ENCODE data around the gene SEC24B.

DNA sequence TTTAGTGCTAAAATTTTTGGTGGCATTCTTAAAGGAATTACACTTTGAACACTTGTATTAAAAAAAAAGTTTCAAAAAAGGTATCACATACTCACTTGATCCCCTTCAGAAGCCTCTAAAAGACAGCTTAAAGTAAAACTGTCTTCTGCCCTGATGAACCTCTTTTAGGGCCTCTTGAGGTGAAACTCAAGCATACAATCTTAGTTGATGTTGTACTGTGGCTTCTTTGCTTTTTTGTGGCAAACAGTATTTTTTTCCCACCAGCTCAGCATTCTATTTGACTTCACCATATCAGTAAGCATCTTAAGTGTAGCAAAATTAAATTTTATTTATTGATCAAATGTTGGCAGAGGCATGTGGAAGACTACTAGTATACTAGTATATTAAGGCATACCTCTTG lies 13.7 kb downstream of the SEC24B start:
- TF ChIP-seq POLR2A (IDR thresholded peaks at IDR 0.05) = no peak
- TF ChIP-seq, protein P1, sequence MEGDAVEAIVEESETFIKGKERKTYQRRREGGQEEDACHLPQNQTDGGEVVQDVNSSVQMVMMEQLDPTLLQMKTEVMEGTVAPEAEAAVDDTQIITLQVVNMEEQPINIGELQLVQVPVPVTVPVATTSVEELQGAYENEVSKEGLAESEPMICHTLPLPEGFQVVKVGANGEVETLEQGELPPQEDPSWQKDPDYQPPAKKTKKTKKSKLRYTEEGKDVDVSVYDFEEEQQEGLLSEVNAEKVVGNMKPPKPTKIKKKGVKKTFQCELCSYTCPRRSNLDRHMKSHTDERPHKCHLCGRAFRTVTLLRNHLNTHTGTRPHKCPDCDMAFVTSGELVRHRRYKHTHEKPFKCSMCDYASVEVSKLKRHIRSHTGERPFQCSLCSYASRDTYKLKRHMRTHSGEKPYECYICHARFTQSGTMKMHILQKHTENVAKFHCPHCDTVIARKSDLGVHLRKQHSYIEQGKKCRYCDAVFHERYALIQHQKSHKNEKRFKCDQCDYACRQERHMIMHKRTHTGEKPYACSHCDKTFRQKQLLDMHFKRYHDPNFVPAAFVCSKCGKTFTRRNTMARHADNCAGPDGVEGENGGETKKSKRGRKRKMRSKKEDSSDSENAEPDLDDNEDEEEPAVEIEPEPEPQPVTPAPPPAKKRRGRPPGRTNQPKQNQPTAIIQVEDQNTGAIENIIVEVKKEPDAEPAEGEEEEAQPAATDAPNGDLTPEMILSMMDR (IDR thresholded peaks at IDR 0.05) = no peak
